ENCODE measurements around the gene CINP.
"Not testable (repeated sequence)": the region's sequence is repeated elsewhere in the genome, so short reads cannot be mapped to it uniquely, and the experiment has no call there.

Gene CINP

DNA sequence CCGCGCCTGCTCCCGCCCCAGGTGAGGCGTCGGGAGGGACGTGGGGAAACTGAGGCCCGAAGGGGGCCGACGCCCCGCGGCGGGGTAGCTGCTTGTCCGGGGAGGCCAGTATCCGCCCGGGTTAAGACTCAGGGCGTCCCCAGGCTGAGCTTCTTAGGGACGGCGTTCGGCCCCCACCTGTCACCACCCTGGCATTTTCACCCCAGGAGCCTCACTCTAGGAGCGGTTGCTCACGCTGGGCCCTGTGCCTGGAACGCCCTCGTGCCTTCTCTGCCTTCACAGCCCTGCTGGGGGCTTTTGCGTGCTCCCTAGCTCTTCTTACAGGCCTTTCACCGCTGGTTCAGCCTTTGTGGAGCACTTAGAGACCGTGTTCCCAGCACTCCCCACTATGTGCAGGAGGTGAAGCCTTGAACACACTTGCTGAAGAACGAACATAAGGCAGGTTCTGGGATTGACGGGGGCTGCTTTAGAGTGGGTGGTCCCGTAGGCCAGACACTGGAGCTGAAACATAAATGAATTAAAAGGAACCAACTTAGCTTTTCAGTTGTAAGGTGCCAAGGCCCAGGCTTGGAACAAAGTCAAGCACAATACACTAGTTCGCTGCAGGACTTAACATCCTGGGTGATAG, 42.5 kb downstream of the CINP start:
- DNase-seq (ENCODE audit: low spot score), result peak; percentile 43

DNA sequence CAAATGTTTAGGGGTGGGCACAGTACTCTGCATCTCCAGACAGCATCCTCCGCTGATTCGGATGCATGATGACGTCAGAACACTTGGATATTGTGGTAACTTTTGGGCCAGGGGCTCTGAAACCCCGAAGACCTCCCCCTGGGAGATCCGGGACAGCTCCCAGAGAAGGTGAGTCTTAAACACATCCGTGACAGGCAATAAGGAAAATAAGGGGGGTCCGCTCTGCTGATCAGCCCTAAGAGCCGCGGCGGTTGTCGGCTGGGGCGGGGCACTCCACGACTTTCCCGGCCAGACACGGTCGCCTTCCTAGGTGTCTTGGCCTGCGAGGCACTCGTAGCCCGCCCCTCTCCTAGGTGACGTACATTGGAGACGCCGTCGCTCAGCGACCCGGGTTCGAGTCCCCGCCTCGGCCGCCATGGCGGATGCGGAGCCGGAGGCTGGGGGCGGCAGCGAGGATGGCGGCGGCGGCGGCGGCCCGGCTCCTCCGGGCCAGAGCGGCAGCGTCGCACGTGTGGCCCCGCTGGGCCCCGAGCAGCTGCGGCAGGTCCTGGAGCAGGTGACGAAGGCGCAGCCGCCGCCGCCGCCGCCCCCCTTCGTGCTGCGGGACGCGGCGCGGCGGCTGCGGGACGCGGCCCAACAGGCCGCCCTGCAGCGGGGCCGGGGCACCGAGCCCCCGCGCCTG, 43.2 kb downstream of the CINP start, which contains the start of gene ZNF839:
ZNF839 (plus strand) TSS at position 396 of the 682 bp plus-strand sequence; CDS start at position 416, 20 bp downstream.
- DNase-seq (ENCODE audit: low spot score), result peak; percentile 92

DNA sequence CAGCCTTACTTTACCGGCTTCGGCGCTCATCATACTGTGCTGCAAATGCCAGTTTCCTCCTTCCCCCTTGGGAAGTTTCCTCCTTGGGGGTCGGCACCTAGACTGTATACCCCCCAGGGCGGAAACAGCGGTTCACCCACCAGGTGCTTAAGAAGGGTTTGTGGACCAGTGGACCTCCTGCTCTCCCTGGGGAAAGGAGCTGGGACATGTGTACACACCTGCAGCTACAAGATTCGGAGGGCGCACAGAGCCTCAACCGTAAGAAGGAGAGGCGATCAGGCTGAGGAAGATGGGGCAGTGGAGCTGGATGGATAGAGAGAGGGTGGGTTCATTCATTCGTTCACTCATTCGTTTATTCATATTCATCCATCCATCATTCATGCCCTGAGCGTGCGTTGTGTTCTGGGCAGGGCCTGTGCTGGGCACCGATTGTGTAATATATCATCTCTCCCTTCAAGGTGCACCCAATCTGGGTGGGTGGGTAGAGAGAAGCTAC, 43.9 kb downstream of the CINP start:
- DNase-seq (ENCODE audit: low spot score), result no peak

DNA sequence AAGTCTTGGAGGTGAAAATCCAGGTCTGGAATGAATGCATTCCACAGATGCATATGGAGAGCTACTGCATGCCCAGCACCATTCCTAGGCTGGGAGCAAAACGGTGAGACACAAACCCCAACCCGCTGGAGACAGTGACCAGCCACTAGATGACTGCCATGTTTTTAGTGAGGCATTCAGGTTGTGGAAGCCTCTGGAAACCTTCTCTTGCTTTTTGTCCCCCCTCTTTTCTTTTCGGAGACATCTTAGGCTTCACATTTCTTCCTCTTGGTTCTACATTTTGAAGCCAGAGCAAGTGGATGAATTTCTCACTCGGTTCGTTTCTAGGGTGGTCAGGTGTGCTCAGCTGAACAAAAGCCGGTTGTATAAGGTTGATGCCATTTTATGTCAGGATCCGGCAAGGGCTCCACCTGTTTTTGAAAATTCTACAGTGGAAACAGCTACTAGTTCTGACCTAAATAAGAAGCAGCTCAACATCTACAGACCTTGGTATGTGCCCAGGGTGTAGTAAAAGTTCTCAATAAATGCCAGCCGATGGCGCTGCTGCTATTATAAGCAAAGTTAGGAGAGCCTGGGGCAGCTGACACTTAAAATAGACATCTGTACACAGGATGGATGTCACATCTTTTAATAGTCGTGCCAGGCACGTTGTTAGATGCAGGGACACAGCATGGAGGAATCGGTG, 45.0 kb downstream of the CINP start:
- DNase-seq (ENCODE audit: low spot score), result no peak

DNA sequence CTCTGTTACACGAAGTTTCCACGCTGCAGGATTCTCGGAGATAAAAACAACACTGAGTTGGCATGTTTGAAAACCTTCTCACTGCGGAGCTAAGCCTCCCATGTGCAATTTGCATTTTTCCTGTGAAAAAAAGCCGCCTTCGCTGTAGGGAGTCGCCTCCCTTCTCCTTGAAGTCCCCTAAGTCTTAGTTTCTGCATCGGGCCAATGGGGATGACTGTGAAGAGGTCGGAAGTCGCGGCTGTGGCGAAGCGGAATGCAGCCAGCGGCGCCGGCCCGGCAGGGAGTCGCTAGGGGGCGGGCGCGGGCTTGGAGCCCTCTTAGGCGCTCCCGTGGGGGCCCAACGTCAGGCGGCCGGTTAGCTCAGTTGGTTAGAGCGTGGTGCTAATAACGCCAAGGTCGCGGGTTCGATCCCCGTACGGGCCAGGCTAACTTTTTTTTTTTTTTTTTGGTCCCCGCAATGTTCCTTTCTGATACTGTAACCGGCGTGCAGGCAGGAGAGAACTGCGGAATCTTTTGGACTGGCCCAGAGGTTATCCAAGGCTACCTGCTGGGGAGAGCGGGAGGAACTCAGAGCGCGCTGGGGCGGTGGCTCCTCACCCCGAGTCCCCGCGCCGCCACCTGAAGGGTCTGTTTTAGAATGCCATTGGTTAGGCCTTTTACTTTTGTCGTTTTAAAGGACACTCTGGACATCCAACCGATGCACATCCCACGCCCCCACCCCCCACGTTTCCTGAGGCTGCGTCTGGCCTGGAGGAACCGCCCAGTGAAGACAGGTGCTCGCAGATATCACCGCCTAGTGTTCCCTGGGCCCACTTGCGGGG, 45.7 kb downstream of the CINP start:
- DNase-seq (ENCODE audit: low spot score), result peak; percentile 93

DNA sequence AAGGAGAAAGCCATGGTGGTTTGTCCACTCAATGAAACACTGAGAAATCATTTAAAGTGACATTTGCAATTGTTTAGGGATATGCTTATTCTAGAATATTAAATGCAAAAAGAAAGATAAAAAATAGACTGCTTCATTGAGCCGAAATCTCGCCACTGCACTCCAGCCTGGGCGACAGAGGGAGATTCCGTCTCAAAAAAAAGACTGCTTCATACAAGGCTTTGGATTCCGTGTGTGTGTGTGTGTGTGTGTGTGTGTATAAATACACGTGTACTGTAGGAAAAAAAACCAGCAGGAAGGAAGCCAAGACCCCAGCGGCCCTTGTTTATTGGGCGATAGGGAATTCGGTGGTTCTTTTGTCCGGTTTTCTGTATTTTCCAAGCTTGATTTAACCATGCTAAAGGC, 46.4 kb downstream of the CINP start:
- DNase-seq (ENCODE audit: low spot score), result no peak

DNA sequence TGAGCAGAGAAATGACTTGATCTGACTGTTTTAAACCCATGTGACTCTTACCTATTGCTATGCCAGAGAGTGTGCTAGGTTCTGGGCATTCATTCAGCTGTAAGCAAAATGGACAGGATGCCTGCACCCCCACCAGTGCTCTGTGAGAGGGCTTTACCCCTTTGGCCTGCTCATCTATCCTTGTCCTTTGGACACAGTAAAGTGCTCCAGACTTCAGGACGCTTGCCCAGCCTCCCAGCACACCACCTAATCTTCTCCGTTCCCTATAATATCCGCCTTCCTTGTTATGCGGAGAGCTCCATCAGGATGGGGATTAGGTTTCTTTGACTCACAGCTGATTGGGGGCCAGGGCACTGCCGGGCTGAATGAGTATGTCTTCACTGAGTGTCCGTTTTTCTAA, 47.6 kb downstream of the CINP start:
- no peak for DNase-seq (ENCODE audit: low spot score)

DNA sequence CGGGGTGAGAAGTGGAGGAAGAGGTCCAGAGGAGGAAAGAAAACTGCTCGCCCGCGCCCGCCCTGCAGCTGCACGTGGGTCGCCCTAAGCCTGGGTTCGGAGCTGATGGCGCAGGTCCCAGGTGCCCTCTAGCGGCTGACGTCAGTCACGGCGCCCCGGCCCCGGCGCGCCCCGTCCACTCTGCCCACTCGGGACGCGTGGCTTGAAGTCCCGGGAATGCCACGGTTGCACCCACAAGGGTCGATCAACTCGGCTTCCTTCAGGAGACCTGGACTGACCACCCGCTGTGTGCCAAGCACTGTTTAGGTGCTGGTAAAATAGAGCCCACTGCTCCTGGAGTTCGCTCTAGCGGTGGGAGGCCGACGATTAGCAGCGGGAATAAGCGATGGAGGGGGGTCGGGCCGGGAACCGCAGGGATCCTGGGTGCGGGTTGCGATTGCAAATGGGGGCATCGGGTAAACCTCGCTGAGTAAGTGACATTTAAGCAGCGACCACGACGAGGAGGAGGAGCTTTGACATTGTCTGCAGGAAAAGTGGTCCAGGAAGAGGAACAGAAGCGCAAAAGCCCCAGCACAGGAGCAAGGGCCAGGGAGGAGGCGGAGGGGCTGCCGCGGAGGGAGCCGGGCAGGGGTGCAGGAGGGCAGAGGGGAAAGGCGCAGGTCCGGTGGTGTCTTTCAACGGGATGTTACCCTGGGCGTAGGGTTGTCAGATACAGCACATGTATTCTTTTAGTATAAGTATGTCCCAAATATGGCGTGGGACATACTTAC, 48.3 kb downstream of the CINP start:
- peak; percentile 84 for DNase-seq (ENCODE audit: low spot score)

DNA sequence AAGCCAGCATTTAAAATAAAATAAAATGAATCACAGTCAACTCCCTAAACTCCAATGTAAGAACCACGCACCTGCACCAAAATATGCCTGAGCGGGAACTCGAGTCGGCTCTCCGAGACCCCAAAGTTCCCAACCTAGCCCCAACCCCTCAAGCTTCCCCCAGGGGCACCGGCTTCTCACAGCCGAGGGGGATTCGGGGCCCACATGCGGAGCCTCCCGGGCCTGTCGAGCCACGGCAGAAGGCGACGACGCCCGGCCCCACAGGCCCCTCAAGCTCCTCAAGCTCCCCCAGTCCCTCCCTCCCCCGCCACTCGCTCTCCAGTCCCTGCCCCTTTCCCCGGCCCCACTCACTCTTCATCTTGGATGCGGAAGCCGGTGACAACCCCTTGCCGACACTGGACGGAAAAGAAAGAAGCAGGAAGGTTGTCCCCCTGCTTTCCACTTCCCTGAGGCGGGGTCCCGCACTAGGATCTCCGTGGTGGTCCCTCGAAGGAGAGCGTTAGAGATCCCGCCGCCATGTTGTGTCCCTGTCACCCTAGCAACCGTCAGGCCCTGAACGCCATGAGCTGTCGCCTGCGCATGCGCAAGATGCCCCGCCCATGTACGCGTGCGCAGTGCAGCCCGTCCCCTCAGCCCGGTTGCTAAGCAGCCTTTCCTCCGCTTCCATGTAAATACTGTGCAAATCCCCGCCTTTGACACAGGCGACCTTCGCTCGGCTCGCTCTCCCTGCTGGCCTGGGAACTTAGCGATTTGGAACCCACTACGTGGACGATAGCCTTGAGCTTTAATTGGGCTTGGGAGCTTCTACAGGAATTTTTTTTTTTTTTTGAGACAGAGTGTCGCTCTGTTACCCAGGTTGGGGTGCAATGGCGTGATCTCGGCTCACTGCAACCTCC, 57.8 kb downstream of the CINP start, which contains the start of gene MOK:
MOK (minus strand) TSS at position 554 of the 896 bp plus-strand sequence; CDS start at position 358, 196 bp downstream.
- peak; percentile 100 for DNase-seq (ENCODE audit: low spot score)

DNA sequence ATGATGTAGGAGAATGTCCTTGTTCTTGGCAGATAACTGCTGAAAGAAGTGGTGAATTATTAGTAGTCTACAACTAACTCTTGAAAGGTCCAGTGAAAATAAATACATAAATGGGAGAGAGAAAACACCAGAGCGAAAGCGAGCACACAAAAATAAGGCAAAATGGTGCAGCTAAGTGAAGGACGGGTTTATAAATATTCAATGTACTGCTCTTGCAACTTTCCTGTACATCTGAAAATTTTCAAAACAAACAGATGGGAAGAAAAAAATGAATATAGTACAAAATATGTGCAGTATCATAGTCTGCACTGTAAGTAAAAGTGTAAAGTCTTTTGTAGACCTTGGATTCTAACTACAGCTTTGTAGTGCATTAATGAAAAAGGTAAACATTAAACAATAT, 59.0 kb downstream of the CINP start:
- no peak for DNase-seq (ENCODE audit: low spot score)

DNA sequence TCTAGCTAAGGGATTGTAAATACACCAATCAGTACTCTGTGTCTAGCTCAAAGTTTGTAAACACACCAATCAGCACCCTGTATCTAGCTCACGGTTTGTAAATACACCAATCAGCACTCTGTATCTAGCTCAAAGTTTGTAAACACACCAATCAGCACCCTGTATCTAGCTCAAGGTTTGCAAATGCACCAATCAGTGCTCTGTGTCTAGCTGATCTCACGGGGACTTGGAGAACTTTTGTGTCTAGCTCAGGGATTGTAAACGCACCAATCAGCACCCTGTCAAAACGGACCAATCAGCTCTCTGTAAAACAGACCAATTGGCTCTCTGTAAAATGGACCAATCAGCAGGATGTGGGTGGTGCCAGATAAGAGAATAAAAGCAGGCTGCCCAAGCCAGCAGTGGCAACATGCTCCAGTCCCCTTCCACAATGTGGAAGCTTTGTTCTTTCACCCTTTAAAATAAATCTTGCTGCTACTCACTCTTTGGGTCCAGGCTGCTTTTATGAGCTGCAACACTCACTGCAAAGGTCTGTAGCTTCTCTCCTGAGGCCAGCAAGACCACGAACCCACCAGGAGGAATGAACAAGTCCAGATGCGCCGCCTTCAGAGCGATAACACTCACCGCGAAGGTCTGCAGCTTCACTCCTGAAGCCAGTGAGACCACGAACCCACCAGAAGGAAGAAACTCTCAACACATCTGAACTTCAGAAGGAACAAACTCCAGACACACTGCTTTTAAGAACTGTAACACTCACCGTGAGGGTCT, 64.2 kb downstream of the CINP start:
- not testable (repeated sequence) for DNase-seq (ENCODE audit: low spot score)
